Stimulated activated CD4-positive, alpha-beta T cell treated with anti-CD3 and anti-CD28 coated beads, Interleukin-4, amount 100 ng/mL, for 24 hours (primary cell): Measurements from ENCODE around the gene APOBEC3F.
"Not testable (repeated sequence)": the region's sequence is repeated elsewhere in the genome, so short reads cannot be mapped to it uniquely, and the experiment has no call there.

ENCODE experiments used
- DNase-seq: peaks from one replicate; pipeline ENCODE4 v3.0.0-alpha.2; 2020

Gene APOBEC3F

GRCh38 chr22:39076155-39077025 is 35.7 kb downstream of the APOBEC3F start:
- DNase-seq: not testable (repeated sequence)

DNA sequence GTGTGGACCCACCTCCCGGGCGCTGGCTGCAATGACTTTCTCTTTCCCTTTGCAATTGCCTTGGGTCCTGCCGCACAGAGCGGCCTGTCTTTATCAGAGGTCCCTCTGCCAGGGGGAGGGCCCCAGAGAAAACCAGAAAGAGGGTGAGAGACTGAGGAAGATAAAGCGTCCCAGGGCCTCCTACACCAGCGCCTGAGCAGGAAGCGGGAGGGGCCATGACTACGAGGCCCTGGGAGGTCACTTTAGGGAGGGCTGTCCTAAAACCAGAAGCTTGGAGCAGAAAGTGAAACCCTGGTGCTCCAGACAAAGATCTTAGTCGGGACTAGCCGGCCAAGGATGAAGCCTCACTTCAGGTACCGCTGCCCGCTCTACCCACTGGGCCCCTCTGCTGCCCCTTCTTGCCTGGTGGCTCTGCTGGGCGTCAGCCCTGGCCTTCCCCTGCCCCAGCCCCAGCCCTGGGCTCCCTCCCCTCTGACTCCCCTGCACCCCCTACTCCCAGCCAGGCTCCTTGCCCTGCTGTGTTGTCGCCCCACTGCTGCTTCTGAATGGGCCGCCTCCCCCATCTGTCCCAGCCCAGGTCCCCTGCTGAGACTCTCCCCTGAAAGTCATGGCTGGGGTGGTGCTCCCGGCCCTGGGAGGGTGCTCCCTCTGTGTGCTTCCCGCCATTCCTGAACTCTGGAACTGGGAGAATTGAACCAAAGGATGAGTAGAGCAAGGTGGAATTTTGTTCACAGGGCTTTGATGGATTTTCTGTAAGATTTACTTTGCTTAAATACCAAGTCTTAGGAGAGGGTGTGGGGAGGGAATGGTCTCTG is 36.6 kb downstream of the APOBEC3F start, which contains the start of gene APOBEC3G:
APOBEC3G (plus strand) TSS at position 250 of the 815 bp plus-strand sequence; CDS start at position 337, 87 bp downstream.
- DNase-seq: peak; percentile 53

DNA sequence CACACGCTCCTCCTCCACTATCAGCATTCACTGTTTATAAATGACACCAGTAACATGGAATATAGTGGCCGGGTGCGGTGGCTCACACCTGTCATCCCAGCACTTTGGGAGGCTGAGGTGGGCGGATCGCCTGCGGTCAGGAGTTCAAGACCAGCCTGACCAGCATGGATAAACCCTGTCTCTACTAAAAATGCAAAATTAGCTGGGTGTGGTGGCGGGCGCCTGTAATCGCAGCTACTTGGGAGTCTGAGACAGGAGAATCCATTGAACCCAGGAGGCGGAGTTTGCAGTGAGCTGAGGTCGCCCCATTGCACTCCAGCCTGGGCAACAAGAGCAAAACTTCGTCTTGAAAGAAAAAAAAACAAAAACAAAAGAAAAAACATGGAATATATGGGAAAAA is 37.2 kb downstream of the APOBEC3F start:
- DNase-seq: not testable (repeated sequence)

GRCh38 chr22:39078329-39078728 is 37.7 kb downstream of the APOBEC3F start:
- DNase-seq: peak; percentile 11

DNA sequence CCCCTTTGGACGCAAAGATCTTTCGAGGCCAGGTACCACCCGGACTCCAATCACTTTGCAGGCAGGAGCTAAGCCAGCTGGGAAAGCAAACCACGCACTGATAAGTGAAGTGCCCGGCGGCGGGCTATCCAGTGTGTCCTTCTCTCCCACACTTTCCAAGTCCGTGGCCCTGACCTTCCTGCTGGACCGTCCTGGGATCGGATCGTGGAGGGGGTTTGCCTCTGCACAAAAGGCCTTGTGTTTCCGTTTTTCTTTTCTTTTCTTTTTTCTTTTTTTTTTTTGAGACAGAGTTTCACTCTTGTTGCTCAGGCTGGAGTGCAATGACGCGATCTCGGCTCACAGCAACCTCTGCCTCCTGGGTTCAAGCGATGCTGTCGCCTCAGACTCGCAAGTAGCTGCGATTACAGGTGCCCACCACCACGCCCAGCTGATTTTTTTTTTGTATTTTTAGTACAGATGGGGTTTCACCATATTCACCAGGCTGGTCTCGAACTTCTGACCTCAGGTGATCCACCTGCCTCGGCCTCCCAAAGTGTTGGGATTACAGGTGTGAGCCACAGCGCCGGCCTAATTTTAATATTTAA is 38.5 kb downstream of the APOBEC3F start:
- DNase-seq: not testable (repeated sequence)

GRCh38 chr22:39080052-39080762 is 39.5 kb downstream of the APOBEC3F start:
- no peak for DNase-seq

- no peak for DNase-seq
These were observed 40.4 kb downstream of the APOBEC3F start for GRCh38 chr22:39081016-39081415.

DNA sequence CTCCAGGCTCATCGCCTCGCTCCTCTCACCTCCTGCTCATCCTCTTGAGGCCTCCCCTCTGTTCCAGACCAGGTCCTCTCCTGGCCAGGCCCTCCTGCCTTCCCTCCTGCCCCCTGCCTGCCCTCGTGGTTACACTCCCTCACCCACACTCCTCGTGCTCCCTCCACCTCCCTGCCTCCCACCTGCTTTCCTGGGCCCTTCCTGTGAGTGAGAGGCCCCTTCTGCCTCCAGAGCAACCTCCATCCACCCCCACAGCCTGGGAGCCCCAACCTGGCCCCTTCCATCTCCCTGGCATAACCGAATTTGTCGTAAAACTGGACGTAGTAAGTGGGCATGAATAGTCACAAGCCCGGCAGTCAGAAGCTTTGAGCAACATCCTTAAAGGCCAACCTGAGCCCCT is 40.9 kb downstream of the APOBEC3F start:
- no peak for DNase-seq

- no peak for DNase-seq
These were observed 42.8 kb downstream of the APOBEC3F start for GRCh38 chr22:39083212-39084165.

DNA sequence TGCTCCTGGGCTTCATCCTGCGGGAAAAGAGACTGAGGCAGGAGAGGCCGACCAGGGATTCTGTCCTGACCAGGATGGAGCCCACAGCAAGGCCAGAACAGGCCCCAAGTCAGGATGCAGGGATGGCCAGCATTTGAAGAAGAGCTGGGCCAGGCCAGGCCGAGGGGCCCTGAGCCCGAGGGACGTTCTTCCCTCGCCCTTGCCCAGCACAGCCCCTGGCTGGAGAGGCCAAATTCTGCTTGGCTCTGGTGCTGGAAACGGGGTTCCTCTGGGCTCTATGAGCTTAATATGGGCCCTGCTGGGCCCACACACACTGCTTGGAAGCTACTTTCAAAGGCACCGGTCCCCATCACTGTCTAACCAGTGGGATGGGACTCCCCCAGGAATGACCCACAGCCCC is 44.0 kb downstream of the APOBEC3F start:
- no peak for DNase-seq

DNA sequence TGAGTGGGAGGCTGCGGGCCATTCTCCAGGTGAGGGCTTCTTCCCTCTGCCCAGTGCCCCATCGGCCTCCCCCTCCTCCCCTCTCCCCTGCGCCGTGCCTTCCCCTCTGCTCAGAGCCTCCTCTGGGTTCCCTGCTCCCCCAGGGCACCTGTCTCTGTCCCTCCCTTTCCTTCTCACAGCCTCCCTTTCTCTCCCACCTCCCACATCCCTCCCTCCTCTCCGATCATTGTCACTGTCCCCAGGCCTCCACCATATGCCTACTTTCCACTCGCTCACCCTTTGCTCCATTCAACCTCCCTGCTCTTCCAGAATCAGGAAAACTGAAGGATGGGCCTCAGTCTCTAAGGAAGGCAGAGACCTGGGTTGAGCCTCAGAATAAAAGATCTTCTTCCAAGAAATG is 46.4 kb downstream of the APOBEC3F start:
- DNase-seq: no peak

GRCh38 chr22:39087881-39088684 is 47.4 kb downstream of the APOBEC3F start:
- DNase-seq: no peak

DNA sequence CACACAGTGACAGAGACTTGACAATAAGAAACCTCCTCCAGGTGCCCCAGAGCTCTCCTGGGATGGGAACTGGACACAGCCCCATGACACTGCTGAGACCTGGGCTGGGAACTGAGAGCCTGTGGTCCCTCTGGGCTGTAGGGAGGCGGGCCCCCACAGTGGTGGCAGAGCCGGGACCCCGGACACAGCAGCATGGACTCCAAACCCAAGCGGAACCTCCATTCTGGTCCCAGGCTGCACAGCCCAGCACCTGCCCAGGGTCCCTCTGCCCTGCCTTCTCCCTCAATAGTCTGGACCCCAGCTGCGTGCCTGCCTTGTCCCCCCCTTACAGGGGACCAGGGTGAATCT is 48.0 kb downstream of the APOBEC3F start:
- DNase-seq: no peak

DNA sequence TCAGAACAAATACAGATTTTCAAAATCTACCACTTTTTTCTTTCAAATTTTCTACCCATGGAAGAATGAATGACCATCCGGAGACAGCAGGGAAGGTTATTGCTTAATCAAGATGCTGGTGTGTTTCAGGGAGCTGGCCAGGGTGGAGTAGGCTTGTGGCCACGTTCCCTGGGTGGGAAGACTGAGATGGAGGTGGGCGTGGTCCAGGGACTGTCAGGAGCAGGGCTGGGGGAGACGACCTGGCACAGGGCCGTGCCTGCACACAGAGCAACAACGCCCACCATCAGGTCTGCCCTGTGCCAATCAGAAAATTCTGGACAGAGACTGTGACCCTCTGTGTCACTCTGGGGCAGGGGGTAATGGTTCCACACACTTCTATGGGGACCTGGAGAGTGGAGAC is 49.3 kb downstream of the APOBEC3F start:
- DNase-seq: no peak

DNA sequence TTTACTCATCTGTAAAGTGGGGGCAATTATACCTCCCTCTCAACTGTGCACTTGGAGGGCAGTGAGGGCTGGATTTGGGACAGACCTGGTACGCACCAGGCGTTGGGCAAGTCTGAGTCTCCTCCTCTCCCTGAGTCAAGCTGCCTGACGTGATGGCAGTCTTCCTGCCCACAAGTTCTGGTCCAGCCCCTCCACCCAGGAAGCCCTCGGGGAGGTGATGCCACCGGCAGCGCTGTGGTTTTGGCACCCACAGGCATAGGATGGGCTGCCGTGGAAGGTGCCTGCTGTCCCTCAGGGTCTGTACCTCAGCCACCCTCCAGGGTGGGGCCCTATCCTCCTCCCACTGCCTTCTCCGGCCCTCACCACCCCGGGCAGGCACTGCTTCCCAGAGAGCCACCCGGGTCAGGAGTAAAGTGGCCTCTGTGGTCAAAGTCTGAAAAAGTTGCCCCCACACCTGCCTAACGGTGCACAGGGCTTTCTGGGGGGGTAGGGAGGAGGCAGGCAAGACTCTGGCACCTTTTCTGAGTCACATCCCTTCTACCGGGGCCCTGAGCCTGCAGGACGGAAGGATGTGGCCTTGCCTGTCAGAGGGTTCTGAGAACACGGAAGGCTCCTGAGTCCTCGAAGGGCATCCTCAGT is 49.9 kb downstream of the APOBEC3F start:
- peak; percentile 82 for DNase-seq

DNA sequence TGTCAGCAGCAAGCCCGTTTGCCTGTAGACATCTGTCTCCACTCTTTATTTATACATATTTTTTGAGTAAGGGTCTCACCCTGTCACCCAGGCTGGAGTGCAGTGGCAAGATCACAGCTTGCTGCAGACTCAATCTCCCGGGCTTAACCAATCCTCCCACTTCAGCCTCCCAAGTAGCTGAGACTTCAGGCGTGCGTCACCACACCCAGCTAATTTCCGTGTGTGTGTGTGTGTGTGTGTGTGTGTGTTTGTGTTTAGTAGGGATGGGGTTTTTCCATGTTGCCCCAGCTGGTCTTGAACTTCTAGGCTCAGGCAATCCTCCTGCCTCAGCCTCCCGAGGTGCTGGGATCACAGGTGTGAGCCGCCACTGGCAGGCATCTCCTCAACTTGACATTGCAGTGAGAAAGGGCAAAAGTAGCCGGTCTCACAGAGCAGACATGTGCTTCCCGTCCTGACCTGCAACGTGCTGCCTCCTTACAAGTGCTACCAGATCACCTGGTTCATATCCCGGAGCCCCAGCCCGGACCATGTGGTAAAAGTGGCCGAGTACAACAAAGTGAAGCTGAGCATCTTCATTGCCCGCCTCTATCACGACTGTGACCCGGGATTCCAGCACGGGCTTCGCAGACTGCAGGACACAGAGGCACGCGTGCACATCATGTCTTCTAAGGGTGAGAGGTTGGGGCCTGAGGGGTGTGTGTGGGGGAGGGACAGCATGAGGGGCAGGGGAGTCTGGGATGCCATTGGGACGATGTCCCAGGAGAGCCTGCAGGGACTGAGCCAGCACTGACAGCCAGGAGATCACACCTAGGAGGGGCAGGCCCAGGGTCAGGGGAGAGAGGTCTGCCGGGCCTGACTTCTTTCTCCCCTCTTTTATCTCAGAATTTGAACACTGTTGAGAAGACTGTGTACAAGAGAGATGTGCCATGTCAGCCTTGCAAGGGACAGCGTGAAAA is 50.7 kb downstream of the APOBEC3F start:
- DNase-seq: no peak

DNA sequence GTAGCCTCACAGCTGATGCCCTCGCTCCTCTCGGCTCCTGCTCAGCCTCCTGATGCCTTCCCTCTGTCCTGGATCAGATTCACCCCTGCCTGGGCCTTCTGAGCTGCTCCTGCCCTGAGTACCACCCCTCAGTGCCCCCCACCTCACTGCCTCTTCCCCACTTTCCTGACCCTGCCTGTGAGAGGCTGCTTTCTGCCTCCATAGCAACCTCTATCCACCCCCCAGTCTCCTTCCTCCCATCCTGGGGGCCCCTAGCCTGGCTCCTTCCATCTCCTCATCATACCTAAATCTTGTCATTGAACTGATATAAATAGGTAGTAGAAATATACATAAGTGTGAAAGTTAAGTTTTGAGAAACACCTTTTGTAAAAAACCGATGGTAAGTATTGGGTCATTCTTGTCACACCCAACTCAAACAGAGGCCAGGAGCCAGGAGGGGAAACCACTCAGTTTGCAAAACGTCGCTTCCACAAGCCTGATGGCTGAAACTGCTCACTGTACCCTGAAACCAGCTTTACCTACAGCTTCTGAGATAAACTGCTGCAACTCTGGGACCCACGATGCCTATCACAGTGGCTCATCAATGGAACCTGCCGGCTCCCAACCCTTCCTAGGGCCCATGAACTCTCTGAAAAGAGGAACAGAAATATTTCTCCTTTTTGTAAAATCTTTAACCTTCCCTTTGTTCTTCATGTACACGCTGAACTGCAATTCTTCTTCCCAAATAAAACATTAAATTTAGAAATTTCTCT is 51.6 kb downstream of the APOBEC3F start:
- DNase-seq: peak; percentile 36

GRCh38 chr22:39094717-39095389 is 54.2 kb downstream of the APOBEC3F start:
- no peak for DNase-seq
